K562 (cell line): ENCODE results near the gene PRICKLE2. TPM values are rescaled to one million over a fixed set of nuclear protein-coding genes. Genes with fewer than 3 reads are reported as not detected.

Source experiments
- ATAC-seq: fragments of 200-7000 bp; cut with Tn5 transposase; 3 replicates; pipeline ENCODE4 v1.9.1; 2020; ENCODE audit warnings: moderate library complexity
- BruUV-seq: library from RNA; stranded (reverse); fragments of 400-500 nt; replicated peaks from 2 replicates; lab custom pipeline; 2021; lab: Mats Ljungman, UMichigan
- CTCF ChIA-PET: fragments of 300-600 bp; formaldehyde crosslinking; extraction: SDS; loops from one replicate; lab custom pipeline; 2021; ENCODE audit warnings: low intra/inter-chr PET ratio; lab: Yijun Ruan, JAX
- POLR2A ChIA-PET: fragments of 300-600, 350-650 bp; sonication (Branson Sonifier 250); formaldehyde crosslinking; extraction: SDS; loops from one replicate; lab custom pipeline; 2021; ENCODE audit warnings: antibody characterized with exemption, inconsistent platforms; lab: Yijun Ruan, JAX
- DNase-seq, 4 experiments: peaks; one replicate each; pipeline versions ENCODE4 v3.0.0 to v3.0.0-alpha.2; 2011 to 2018; ENCODE audit warnings: low spot score in 3 of 4, mixed read lengths in 3 of 4; ENCODE audit errors: extremely low read depth in 1 of 4
- FAIRE-seq: peaks from 2 replicates; lab custom pipeline; 2011; peaks lifted over from hg19 to GRCh38; lab: Jason Lieb, UNC
- H2AFZ ChIP-seq: 2 replicates; pipeline ENCODE4 v1.6.0; 2011; ENCODE audit warnings: low read depth, low read length, control low read depth, inconsistent platforms
- H3K27ac ChIP-seq: fragments of 200-600 bp; 3 replicates; pipeline ENCODE4 v1.8.0; 2011; ENCODE audit warnings: low read depth, mild to moderate bottlenecking, control low read depth, inconsistent platforms, low read length, moderate library complexity, mixed read lengths; ENCODE audit errors: extremely low read depth
- H3K27me3 ChIP-seq, 2 experiments: fragments of 300-600 bp in 1 of 2; 2 replicates in 1 of 2; 3 replicates in 1 of 2; pipeline versions ENCODE4 v1.6.0 to v1.8.0; 2011; ENCODE audit warnings: inconsistent platforms in 2 of 2, low read length in 2 of 2, mild to moderate bottlenecking in 1 of 2, mixed read lengths in 1 of 2, moderate library complexity in 1 of 2; ENCODE audit not compliant: control insufficient read depth in 2 of 2, insufficient read depth in 2 of 2
- H3K36me3 ChIP-seq: fragments of 300-600 bp; 3 replicates; pipeline ENCODE4 v1.8.0; 2011; ENCODE audit warnings: mild to moderate bottlenecking, low read length, inconsistent platforms; ENCODE audit not compliant: control insufficient read depth, insufficient read depth
- H3K4me1 ChIP-seq, 2 experiments: fragments of 200-600 bp in 1 of 2; replicated peaks in 1 of 2; 2 replicates in 1 of 2; 3 replicates in 1 of 2; pipeline versions ENCODE4 v1.5.1 to v1.8.0; 2011; ENCODE audit warnings: inconsistent platforms in 2 of 2, low read length in 2 of 2, mild to moderate bottlenecking in 1 of 2, mixed read lengths in 1 of 2, moderate library complexity in 1 of 2; ENCODE audit not compliant: control insufficient read depth in 2 of 2, insufficient read depth in 2 of 2
- H3K4me2 ChIP-seq: 2 replicates; pipeline ENCODE4 v1.6.1; 2011; ENCODE audit warnings: low read length, control low read depth, inconsistent platforms, mixed read lengths; ENCODE audit not compliant: insufficient read depth
- H3K4me3 ChIP-seq: fragments of 200-600 bp; sonication (generic), shearing (Covaris generic); 2 replicates; pipeline ENCODE4 v1.5.1; 2016; ENCODE audit warnings: control low read depth, inconsistent platforms
- H3K79me2 ChIP-seq: fragments of 200-600 bp; 3 replicates; pipeline ENCODE4 v1.8.0; 2011; ENCODE audit warnings: low read length, inconsistent platforms; ENCODE audit not compliant: control insufficient read depth, insufficient read depth
- H3K9ac ChIP-seq, 2 experiments: 2 replicates each; pipeline versions ENCODE4 v1.6.0 to v1.6.1; 2011; ENCODE audit warnings: low read depth in 2 of 2, low read length in 2 of 2, control low read depth in 1 of 2, inconsistent platforms in 1 of 2, mild to moderate bottlenecking in 1 of 2, mixed read lengths in 1 of 2; ENCODE audit not compliant: insufficient read depth in 1 of 2
- H3K9me1 ChIP-seq: one replicate; pipeline ENCODE4 v1.6.0; 2011; ENCODE audit warnings: inconsistent platforms, mild to moderate bottlenecking, low read length, moderate library complexity; ENCODE audit not compliant: control insufficient read depth, insufficient read depth
- H3K9me3 ChIP-seq: replicated peaks from 2 replicates; pipeline ENCODE4 v1.5.1; 2011; ENCODE audit warnings: low read depth, low read length, inconsistent platforms; ENCODE audit not compliant: control insufficient read depth, insufficient read depth
- H4K20me1 ChIP-seq: replicated peaks from 2 replicates; pipeline ENCODE4 v1.6.1; 2011; ENCODE audit warnings: low read length, inconsistent platforms, mixed read lengths; ENCODE audit not compliant: control insufficient read depth, insufficient read depth
- BMI1 ChIP-seq: fragments of 150-350 bp; IDR thresholded peaks from 2 replicates; pipeline ENCODE4 v1.6.1; 2014; ENCODE audit warnings: low read length
- CBX5 ChIP-seq: IDR thresholded peaks from 2 replicates; pipeline ENCODE4 v1.6.1; 2014; ENCODE audit warnings: low read depth, borderline replicate concordance
- CTBP1 ChIP-seq: fragments of 450-650 bp; IDR thresholded peaks from 2 replicates; pipeline ENCODE4 v1.6.1; 2016; ENCODE audit warnings: borderline replicate concordance
- HEY1 ChIP-seq: fragments of 250-450 bp; sonication (Bioruptor Pico); IDR thresholded peaks from 2 replicates; pipeline ENCODE4 v1.5.0; 2020; ENCODE audit warnings: mild to moderate bottlenecking, moderate library complexity, borderline replicate concordance
- HMG20A ChIP-seq: fragments of 450-650 bp; formaldehyde crosslinking; conservative IDR thresholded peaks from 2 replicates; pipeline ENCODE4 v1.4.0; 2020; ENCODE audit warnings: mild to moderate bottlenecking, mixed read lengths
- NFXL1 ChIP-seq: fragments of 450-650 bp; formaldehyde crosslinking; IDR thresholded peaks from 2 replicates; pipeline ENCODE4 v1.4.0; 2021; ENCODE audit warnings: mild to moderate bottlenecking
- POU5F1 ChIP-seq: fragments of 150-350 bp; IDR thresholded peaks from 2 replicates; pipeline ENCODE4 v1.6.1; 2014; ENCODE audit warnings: borderline replicate concordance, low read length, low read depth, mild to moderate bottlenecking; ENCODE audit not compliant: partially characterized antibody
- TEAD1 ChIP-seq, 2 experiments: fragments of 450-650 bp in 1 of 2; sonication (generic) in 1 of 2; formaldehyde crosslinking; IDR thresholded peaks; 2 replicates each; pipeline versions ENCODE4 v1.4.0 to v1.8.0; 2020 to 2022; ENCODE audit warnings: mild to moderate bottlenecking in 2 of 2, missing genetic modification reagents in 1 of 2
- ZNF324 ChIP-seq: fragments of 250-450 bp; sonication (Bioruptor Pico); IDR thresholded peaks from 2 replicates; pipeline ENCODE4 v1.4.0; 2020; ENCODE audit warnings: mild to moderate bottlenecking
- WGBS: fragments of 100-300 bp; shearing (Covaris generic); methylation state at CpG from one replicate; pipeline ENCODE4 v1.1.6; 2016; ENCODE audit warnings: low coverage, mixed read lengths; ENCODE audit not compliant: insufficient coverage; ENCODE audit errors: missing lambda C conversion rate; 5-methylcytosine and 5-hydroxymethylcytosine counted together
- in situ Hi-C: fragments of 300-500 bp; cut with MboI; formaldehyde crosslinking; loops from 4 replicates; pipeline ENCODE4 v1.15.0; 2018; ENCODE audit warnings: inconsistent platforms, mixed read lengths
- intact Hi-C: fragments of 100-400 bp; cut with micrococcal nuclease; formaldehyde crosslinking; loops from 2 replicates; pipeline ENCODE4 v1.14.2; 2022
- polyA plus RNA-seq, 8 experiments: library from polyadenylated mRNA; depleted of rRNA in 4 of 8; stranded (reverse) in 5 of 8; unstranded in 3 of 8; fragments of >200 nt; fragmentation: Nextera tagmentation in 2 of 8; fragmentation: Illumina TruSeq in 1 of 8; extraction: Ambion mirVana in 2 of 8; extraction: Trizol in 1 of 8; gene quantifications; 2 replicates each; pipeline versions ENCODE4 v1.2.1 to v1.2.3, GENCODE V29; 2011 to 2014; ENCODE audit warnings: inconsistent platforms in 1 of 8, missing spikeins in 1 of 8
- total RNA-seq, 7 experiments: library from RNA; depleted of rRNA in 6 of 7; stranded (reverse); fragments of >200 nt in 6 of 7; fragmentation: Illumina TruSeq in 2 of 7; extraction: Trizol in 2 of 7; gene quantifications; 2 replicates each; pipeline versions ENCODE4 v1.2.1 to v1.2.3, GENCODE V29; 2011 to 2021; ENCODE audit warnings: low replicate concordance in 1 of 7

Gene PRICKLE2
- total and polyA plus RNA-seq, 9 of the 15 experiments (the other 6 are each of a cell fraction or from before 2014, with no cell fraction given), result 0.07 to 0.09 TPM; not detected in 7

GRCh38 chr3:64125561-64125960 is 99.7 kb downstream of the PRICKLE2 start:
- POLR2A ChIA-PET, result no interaction called here
- ATAC-seq (no peak), FAIRE-seq (no peak), DNase-seq (no peak)
- Histone ChIP-seq H3K79me2 (no peaks in the 10 kb centered on the region), H3K4me3 (no peak overlapping the region), H3K36me3 (no peaks in the 10 kb centered on the region), H3K9me3 (no peaks in the 10 kb centered on the region), H3K4me2 (no peak overlapping the region), H4K20me1 (no peaks in the 10 kb centered on the region), H3K9ac (no peak overlapping the region), H3K4me1 (no peaks in the 10 kb centered on the region), H2AFZ (no peak overlapping the region), H3K27me3 (no peaks in the 10 kb centered on the region), H3K9me1 (no peaks in the 10 kb centered on the region), H3K27ac (no peak overlapping the region)
- in situ Hi-C loops (no loop called here), intact Hi-C loops (no loop called here)
- BruUV-seq, result no TSS peak
- WGBS, result 0% methylated on average over 2 of the region's 2 CpGs
- CTCF ChIA-PET, result no interaction called here
- no peak for TF ChIP-seq HMG20A (CRISPR knock-in tag)
- no peak for TF ChIP-seq ZNF324 (CRISPR knock-in tag)
- no peak for TF ChIP-seq CTBP1
- TF ChIP-seq POU5F1, result no peak
- TF ChIP-seq BMI1, result no peak
- no peak for TF ChIP-seq NFXL1 (CRISPR knock-in tag)
- no peak for TF ChIP-seq CBX5
- TF ChIP-seq TEAD1 (CRISPR knock-in tag; IDR thresholded peaks at IDR 0.05), result no peak
- no peak for TF ChIP-seq HEY1 (CRISPR knock-in tag)
